GM21528 (cell line): Measurements from ENCODE around the gene CCDC142.
A peak's percentile ranks its signal among the peaks of the same experiment; 100 is the strongest.

Source experiments
- ATAC-seq: cut with Tn5 transposase; IDR thresholded peaks from one replicate; pipeline ENCODE4 v1.9.1; 2021; ENCODE audit warnings: mild to moderate bottlenecking, moderate library complexity; ENCODE audit not compliant: unreplicated experiment, low FRiP score

Gene CCDC142

DNA sequence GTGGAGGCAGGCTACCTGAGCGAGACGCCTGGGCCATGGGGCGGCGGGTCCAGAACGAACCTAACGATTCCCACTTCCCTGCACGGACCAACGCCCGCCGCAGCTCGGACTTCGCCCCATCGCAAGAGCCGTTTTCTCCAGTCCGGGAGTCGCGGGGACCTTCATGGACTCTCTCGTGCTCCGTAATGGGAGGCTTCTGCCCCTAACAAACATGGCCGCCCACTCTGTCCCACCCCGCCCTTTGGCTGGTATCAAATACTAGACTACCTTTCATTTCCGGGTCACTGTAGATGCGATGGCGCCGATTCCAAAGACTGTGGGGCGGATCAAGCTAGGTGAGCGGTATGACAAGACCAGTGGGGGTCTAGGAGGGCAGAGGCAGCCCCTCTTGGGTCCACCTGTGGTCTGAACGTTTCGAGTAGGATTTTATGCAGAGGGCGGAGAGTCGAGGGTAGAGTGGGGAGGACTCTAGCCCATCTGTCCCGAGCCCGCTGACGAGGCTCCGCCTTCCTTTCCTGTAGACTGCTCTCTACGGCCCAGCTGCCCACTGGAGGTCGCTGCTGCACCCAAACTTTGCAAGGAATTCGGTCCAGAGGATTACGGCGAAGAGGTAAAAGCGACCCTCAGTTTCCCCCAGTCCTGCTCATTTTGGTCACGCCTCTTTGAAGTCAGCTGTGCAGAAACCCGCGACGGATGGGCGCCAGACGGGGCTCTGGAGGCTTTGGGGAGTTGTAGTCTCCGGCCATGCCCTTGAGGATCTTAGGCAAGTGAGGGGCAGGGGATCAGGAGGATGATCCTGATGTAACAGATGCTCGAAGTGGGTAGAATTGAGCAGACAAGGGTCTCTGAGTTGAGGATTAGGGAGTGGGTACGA, at the start of gene CCDC142, which contains the start of gene TTC31:
CCDC142 (minus strand) TSS at position 198 of the 874 bp plus-strand sequence; CDS start at position 37, 161 bp downstream.
TTC31 (plus strand) TSS at position 281 of the 874 bp plus-strand sequence; CDS start at position 296, 15 bp downstream.
- ATAC-seq = peak; percentile 90

GRCh38 chr2:74532222-74532621, 49.4 kb upstream of the CCDC142 start:
- no peak for ATAC-seq

GRCh38 chr2:74531666-74532065, 48.9 kb upstream of the CCDC142 start:
- ATAC-seq = no peak

- peak; percentile 22 for ATAC-seq
These were observed 47.7 kb upstream of the CCDC142 start for GRCh38 chr2:74530239-74531187.

- ATAC-seq = peak; percentile 79
These were observed 46.8 kb upstream of the CCDC142 start, which contains the start of the genes AUP1 and HTRA2 for GRCh38 chr2:74529357-74530238. AUP1 (minus strand) TSS chr2:74529706; CDS start chr2:74529629, 77 bp downstream. HTRA2 (plus strand) TSS chr2:74529933; CDS start chr2:74530007, 74 bp downstream.

GRCh38 chr2:74528600-74529356, 46.0 kb upstream of the CCDC142 start:
- peak; percentile 7 for ATAC-seq

GRCh38 chr2:74527741-74528140, 44.9 kb upstream of the CCDC142 start:
- ATAC-seq = no peak

- ATAC-seq = no peak
These were observed 43.9 kb upstream of the CCDC142 start for GRCh38 chr2:74526649-74527230.

GRCh38 chr2:74525717-74526648, 43.2 kb upstream of the CCDC142 start, which contains the start of gene DQX1:
DQX1 (minus strand) TSS chr2:74526231; CDS start chr2:74525729, 502 bp downstream.
- no peak for ATAC-seq

DNA sequence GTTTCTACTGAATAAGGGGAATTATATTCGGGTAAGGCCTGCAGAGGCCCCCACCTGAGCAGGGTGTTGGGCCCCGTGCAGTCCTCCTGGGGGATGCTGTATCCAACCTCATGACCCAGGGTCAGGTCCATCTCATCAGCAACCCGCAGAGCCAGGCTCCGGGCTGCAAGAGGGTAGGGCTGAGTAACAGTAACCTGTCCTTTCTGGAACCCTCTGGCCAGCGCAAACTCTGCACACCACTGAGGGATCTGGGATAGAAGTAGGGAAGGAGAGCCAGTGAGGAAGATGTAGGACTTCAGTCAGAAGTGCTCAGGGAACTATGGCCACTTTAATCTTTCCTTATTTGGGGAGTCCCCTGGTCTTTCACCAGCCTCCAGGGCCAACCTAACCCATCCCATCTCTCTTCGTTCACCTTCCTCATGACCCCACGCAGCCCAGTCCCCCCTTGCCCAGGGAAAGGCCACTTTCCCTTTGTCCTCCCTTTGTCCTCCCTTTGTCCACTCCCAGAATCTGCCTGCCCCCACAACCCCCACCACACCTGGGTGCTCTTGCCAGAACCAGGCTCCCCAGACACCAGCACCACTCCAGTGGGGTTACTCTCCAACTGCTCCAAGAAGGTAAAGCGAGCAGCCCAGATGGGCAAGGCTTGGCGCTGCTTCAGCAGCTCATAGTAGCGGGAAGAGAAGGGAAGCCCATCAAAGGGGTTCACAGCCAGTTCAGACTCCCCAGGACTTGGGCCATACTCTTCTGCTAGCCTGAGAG, 42.3 kb upstream of the CCDC142 start:
- no peak for ATAC-seq

DNA sequence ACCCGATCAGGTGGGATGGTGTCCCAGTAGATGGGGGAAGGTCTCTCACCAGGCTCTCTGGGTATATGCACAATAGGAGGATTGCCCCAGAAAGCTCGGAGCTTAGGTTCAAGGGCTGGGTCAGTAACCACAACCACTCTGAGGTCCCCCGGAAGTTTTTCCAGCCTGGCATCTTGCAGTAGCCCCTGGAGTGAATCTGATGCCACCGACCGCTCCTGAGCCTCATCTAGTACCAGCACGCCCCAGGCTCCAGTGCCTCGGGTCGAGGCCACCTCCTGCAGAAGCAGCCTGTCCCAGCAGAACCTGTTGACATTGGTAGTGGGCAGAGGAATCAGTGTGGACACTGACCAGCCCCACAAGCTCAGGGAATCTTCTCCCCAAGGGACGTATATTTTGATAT, 41.2 kb upstream of the CCDC142 start:
- ATAC-seq = no peak

DNA sequence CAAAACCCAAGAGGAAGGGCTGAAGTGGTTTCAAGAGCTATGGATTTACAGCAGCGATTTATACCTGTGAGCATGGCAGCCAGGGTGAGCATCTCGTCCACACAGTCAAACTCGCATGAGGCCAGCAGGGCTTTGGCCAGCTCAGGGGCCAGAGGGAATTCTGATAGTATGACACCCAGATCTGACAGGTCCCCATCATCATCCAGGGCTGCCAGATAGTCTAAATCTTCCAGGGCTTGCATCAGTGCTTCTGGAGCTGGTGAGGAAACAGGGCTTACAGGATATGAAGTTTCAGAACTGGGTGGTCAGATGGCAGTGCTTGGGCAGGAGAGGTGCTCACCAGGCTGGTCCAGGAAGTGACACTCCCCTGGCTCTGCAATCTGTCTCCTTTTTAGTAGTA, 39.7 kb upstream of the CCDC142 start:
- ATAC-seq = no peak

DNA sequence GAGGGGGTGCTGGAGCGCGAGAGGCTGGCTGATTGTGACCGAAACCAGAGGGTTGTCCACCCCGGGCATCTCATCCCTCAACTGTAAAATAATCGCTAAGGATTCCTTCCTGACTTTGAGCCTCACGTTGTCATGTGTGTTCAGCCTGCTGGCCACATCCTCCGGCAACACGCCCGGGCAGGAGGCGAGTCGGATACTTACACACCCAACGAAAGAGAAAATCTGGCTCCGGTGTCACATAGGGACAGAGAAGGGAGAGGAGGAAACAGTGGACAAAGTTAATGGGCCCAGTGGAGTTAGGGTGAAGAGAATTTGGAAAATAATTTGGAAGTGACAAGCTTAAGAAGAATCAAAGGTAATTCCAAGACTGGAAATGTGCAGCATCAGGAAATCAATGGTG, 33.9 kb upstream of the CCDC142 start:
- ATAC-seq = no peak

DNA sequence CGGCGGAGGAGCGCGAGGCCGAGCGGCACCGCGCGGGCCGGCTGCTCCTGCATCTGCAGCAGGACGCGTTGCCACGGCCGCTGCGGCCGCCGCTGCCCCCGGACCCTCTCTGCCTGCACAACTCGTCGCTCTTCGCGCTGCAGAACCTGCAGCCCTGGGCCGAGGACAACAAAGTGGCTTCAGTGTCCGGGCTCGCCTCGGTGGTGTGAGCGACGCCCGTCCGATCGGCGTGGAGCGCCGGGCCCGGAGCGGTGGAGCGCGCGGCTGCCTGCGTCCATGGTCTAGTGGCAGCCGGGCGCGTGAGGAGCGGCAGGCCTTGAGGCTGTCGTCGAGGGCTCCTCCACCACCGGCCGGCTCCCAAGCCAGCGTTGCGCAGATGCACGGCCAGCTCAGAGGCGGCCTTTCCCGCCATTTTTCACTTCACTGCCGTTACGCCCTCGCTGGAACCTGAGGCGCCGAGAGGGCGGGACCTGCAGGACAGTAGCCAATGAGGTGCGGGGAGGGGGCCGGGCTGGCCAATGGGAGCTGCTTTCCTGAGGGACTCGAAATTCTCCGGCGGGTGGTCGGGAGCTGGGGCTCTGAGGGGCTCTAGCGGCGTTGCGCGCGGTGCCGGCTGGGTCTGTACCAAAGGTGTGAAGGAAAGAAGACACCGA, 33.3 kb upstream of the CCDC142 start:
- no peak for ATAC-seq

DNA sequence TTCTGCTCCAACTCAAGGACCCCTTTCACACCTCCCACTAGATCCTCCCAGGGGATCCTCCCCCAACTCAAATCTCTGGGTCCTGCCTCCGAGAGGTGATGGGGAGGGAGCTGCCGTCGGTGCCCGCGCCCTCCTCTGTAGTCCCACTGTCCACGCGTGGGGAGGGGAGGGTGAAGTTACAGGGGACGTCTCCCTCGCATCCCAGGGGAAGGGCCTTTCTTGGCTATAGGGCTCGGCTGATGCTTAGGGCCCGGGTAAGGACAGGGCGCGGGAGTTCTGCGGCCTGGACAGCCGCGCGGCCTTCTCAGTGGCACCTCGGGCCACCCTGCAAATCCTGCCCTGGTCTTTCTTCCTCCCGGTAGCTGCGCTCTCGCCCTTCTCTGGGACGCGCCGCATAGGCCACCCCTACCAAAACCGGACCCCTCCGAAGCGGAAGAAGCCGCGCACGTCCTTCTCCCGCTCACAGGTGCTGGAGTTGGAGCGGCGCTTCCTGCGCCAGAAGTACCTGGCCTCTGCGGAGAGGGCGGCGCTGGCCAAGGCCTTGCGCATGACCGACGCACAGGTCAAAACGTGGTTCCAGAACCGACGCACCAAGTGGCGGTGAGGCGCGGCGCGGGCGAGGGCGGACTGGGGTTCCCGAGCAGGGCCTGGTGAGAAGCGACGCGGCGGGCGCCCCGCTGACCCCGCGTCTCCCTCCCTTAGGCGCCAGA, 32.6 kb upstream of the CCDC142 start:
- ATAC-seq = no peak
